ENCODE measurements around the gene CD7.

Gene CD7

GRCh38 chr17:82346342-82347300, 29.2 kb upstream of the CD7 start:
- no peak for ATAC-seq (ENCODE audit: low read depth)
- no peak overlapping the region for H3K27ac ChIP-seq (ENCODE audit: poor library complexity, severe bottlenecking)
- DNase-seq (ENCODE audit: low spot score), result no peak
- H3K27me3 ChIP-seq (ENCODE audit: insufficient read depth, poor library complexity, severe bottlenecking), result no peaks in the 10 kb centered on the region
- no peak overlapping the region for H3K4me3 ChIP-seq (ENCODE audit: severe bottlenecking)
- H3K4me1 ChIP-seq (ENCODE audit: insufficient read depth, poor library complexity, severe bottlenecking), result no peaks in the 10 kb centered on the region
- no peaks in the 10 kb centered on the region for H3K36me3 ChIP-seq (ENCODE audit: low read depth)
- no peaks in the 10 kb centered on the region for H3K9me3 ChIP-seq (ENCODE audit: severe bottlenecking)
- no peak for TF ChIP-seq CTCF (IDR thresholded peaks at IDR 0.05; ENCODE audit: poor library complexity, severe bottlenecking)

- ATAC-seq (ENCODE audit: low read depth) (no peak; the same call in 2 of the 3 replicates), DNase-seq (ENCODE audit: low spot score) (peak; percentile 61)
- Histone ChIP-seq H3K36me3 (ENCODE audit: low read depth) (no peaks in the 10 kb centered on the region), H3K27ac (ENCODE audit: poor library complexity, severe bottlenecking) (no peak overlapping the region), H3K27me3 (ENCODE audit: insufficient read depth, poor library complexity, severe bottlenecking) (no peaks in the 10 kb centered on the region), H3K4me1 (ENCODE audit: insufficient read depth, poor library complexity, severe bottlenecking) (no peaks in the 10 kb centered on the region), H3K9me3 (ENCODE audit: severe bottlenecking) (no peaks in the 10 kb centered on the region), H3K4me3 (ENCODE audit: severe bottlenecking) (no peak overlapping the region)
- TF ChIP-seq CTCF (IDR thresholded peaks at IDR 0.05; ENCODE audit: poor library complexity, severe bottlenecking), result no peak
Observed at GRCh38 chr17:82345151-82345976, 28.0 kb upstream of the CD7 start.

GRCh38 chr17:82344175-82344907, 26.9 kb upstream of the CD7 start:
- H3K36me3 ChIP-seq (ENCODE audit: low read depth), result no peaks in the 10 kb centered on the region
- no peak for ATAC-seq (ENCODE audit: low read depth)
- H3K9me3 ChIP-seq (ENCODE audit: severe bottlenecking), result no peaks in the 10 kb centered on the region
- H3K27ac ChIP-seq (ENCODE audit: poor library complexity, severe bottlenecking), result no peak overlapping the region
- no peak for TF ChIP-seq CTCF (IDR thresholded peaks at IDR 0.05; ENCODE audit: poor library complexity, severe bottlenecking)
- peak; percentile 63 for DNase-seq (ENCODE audit: low spot score)
- H3K4me3 ChIP-seq (ENCODE audit: severe bottlenecking), result no peak overlapping the region
- H3K27me3 ChIP-seq (ENCODE audit: insufficient read depth, poor library complexity, severe bottlenecking), result no peaks in the 10 kb centered on the region
- H3K4me1 ChIP-seq (ENCODE audit: insufficient read depth, poor library complexity, severe bottlenecking), result peaks cover 2% of the 10 kb centered on the region

DNA sequence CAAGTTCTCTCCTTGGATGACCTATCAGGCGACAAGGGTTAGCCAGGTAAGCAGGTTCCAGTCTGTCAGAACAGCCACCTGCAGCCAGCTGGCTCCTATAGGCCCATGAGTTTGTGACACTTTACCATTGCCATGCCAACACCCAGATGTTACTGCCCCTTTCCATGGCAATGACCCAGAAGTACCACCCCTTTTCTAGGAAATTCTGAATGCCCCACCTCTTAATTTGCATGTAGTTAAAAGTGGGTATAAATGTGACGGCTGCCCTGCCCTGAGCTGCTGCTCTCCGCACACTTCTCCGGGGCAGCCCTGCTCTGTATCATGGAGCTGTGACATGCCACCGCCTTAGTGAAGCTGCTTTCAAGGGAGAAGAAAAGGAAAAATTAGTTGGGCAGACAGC, 26.2 kb upstream of the CD7 start:
- Histone ChIP-seq H3K9me3 (ENCODE audit: severe bottlenecking) (no peaks in the 10 kb centered on the region), H3K4me3 (ENCODE audit: severe bottlenecking) (no peak overlapping the region), H3K27me3 (ENCODE audit: insufficient read depth, poor library complexity, severe bottlenecking) (no peaks in the 10 kb centered on the region), H3K4me1 (ENCODE audit: insufficient read depth, poor library complexity, severe bottlenecking) (peaks cover 8% of the 10 kb centered on the region), H3K36me3 (ENCODE audit: low read depth) (no peaks in the 10 kb centered on the region), H3K27ac (ENCODE audit: poor library complexity, severe bottlenecking) (no peak overlapping the region)
- TF ChIP-seq CTCF (IDR thresholded peaks at IDR 0.05; ENCODE audit: poor library complexity, severe bottlenecking), result no peak
- no peak for DNase-seq (ENCODE audit: low spot score)
- ATAC-seq (ENCODE audit: low read depth), result no peak
